Activated gamma-delta T cell treated with anti-CD3 and anti-CD28 coated beads, Interleukin-2, amount 50 U/mL, for 16 hours (primary cell): Measurements from ENCODE around the gene PPP1R3C.

Experiments
- DNase-seq: peaks from one replicate; pipeline ENCODE4 v3.0.0-alpha.2; 2020; ENCODE audit warnings: low read depth

PPP1R3C gene

DNA sequence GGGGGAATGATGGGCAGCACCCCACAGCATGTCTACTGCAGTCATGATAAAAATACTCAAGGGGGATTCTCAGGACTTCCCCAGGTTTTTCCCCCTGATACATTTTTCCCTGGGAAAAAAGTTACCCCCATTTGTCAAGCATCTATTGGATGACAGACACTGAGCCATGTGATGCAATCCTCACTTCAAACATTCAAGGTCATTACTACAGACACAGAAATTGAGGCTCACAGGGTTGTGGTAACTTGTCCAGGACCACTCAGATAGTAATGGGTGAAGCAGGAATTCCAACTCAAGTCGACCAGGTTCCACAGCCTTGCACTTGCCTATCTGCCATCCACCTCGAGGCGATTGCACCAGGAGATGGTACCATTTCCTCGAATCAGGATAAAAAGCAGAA, 31.7 kb downstream of the PPP1R3C start:
- DNase-seq = no peak

DNA sequence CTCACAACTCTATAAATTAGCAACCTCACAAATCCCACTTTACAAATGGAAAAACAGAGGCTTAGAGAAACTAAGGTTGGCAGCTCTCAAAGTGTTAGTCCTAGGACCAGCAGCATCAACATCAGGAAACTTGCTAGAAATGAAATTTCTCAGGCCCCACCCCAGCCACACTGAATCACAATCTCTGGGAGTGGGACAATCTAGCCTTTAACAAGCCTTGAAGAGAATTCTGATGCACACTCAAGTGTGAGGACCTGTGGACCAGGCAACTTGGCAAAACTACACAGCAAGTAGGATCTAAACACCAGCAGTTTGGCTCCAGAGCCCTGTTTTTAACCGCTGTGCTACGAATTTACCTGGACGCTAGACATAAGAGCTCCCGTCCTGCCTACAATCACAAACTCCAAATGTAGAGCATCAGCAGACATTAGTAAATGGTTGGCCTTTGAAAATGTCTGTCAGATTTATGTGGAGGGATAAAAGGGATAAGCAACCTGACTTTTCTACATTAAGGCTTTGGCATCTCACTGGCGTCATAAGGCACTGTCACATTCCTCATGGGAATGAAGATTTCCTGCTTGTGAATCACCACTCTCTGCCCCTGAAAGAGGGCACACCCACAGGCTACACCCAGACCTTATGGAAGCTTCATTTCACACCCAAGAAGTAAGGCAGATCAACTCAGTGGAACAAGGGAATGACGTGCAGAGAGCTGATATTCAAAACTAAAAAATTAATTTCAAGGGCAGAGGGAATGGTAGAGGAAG, 34.5 kb downstream of the PPP1R3C start:
- no peak for DNase-seq

DNA sequence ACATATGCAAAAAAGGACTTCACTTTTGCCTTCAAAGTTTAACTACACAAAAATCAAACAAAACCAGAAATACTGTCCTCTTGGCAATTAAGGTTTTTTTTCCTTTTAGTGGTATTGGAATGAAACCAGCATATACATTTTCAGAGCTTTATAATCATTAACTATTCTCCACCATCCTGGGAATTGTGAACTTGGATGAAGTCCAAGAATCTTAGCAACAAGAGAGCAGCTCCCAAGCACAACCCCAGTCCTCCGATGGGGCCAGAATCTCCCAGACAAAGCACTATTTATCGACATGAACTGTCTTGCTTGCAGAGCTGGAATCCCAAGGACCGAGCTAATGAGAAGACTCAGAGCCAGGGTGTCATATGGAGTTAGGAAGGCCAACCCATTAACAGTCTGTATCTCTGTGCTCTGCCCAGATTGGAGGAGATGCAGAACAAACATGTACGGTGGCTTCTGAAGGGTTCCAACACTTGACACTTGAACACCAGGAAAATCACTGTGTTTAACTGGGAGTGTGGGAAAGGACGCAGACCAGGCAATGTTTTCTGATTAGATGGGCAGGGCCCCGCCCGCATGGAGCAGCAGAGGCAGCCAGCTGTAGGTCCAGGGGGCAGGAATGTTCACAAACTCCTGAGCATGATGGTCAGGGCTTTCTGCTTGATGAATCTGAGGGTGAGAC, 35.5 kb downstream of the PPP1R3C start:
- no peak for DNase-seq

DNA sequence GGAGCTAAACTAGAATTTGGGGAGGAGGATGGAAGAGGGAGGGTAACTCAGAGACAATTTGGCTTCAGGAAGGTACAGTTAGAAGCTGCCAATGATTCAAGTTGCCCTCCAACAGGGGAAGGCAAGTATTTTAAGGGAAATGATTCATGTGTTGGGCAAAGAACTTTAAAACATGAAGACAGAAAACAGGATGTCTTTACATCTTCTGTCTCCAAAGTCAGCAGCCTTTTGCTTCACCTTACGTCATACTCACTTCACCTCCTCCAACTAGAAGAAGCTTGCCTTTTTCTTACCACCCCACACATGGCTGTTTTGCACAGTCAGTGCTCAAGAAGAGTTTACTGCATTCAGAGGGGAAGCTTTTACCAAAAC, 36.1 kb downstream of the PPP1R3C start:
- no peak for DNase-seq

DNA sequence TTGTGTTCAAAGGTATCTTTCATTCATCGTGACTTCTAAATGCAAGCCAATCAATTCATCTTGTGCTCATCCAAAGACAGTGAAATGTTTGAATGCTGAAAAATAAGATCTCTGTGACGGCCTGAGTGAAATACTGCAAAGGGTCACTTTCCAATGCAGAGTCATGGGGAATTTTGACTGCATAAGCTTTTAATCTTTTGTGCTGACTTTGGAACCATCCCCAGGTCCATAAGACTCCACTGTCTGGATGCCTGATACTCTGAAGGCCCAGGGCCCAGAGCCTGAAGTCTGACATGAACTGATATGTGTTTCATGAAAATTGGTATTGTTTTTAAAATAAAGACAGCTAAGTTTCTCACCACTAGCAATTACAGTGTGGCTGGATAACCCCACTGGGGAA, 39.0 kb downstream of the PPP1R3C start:
- no peak for DNase-seq

DNA sequence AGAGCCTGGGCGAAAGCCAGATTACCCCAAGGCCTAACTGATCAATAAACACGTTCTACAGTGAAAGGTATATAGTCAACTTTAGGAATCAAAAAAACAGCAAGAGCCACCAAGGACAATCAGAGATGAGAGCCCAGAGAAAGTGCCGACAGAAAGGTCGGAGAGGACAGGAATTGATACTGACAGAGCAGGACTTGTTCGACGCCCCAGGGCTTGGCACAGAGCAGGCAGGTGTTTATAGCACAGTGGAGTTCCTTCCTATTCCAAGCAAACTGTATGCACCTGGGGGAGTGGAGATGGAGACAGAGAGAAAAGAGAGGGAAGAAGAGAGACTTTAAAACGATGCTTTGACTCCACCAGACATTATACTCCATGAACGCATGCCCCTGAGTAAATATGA, 39.5 kb downstream of the PPP1R3C start:
- DNase-seq = no peak

DNA sequence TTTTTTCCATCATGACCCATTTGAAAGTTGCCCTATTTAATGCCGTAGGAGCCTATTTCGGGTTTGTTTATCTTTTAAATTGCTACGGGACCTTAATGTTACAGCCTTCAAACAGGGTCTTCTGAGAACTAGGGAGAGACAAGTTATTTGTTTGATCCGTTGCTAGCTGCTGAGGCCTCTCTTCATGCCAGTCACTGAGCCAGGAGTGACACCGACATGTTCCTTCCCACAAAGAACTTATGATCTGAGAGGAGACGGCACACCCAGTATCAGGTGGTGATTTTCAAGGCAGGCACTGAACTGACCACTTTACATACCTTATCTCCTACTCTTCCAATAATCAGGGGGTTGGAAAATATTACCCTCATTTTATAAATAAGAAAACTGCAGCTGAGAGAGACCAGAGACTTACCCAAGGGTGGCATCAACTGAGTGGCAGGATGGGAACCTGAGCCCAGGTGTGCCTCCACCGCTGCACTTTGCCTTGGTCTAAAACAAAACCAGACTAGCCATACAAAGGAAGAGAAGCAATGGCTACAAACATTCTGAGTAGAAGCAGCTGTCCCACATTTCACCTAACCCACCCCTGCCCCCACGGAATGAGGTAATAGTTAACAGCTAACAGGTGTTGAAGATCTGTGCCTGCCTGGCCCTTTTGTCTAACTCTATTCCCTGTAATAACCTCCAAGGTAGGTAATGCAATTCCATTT, 40.5 kb downstream of the PPP1R3C start:
- DNase-seq = no peak

DNA sequence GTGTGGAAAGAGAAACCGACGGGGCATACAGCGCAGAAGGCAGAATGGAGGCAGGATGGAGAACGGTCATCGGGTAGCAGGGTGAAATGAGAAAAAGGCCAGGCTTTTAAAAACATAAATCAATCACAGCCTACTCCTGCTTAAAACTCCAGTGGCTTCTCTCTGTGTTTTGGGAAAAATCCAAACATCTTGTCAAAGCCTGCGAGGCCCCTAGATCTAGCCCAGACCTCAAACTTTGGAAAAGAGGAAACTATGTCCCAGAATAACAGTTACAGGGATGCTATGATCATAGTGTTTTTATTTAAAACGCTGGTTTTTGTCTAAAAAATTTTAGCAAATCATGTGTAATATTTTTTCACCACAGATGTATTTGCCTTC, 41.1 kb downstream of the PPP1R3C start:
- DNase-seq = no peak

DNA sequence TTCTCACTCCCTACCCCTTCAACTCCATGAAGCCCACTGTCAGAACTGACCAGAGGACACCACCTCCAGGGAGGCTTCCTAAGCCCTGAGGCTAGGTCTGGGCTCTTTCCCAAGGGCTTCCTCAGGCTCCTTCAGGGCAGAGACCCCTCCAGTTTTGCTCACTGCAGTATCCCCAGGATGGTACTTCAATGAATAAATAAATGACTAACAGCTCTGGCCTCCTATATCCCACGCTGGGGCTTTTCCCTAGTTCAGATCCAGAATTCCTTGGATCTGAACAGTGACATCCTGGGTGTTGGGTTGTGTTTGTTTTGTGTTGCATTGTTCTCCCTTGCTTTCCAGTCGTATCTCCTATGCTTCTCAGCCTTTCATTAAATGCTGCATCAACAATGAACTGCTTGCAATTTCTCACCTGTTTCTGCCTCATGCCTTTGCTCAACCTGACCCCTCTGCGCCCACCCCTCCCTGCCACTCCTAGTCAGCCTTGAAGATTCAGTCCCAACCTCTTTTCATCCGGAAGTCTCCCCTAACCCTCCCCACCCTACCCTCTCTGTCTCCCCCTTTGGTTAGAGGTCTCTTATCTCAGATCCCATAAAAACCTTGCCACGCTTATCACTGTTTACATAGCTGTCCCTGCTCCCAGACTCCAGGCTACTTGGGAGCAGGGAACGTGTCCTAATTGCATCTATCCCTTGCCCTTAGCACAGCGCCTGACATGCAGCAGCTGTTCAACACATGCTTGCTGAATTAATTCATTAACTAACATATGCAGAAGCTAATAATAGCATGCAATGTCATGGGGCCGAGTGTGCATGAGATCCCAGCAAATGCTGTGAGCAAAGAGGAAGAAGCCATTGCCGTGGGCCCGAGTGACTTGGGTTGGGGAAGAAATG, 41.7 kb downstream of the PPP1R3C start:
- no peak for DNase-seq

DNA sequence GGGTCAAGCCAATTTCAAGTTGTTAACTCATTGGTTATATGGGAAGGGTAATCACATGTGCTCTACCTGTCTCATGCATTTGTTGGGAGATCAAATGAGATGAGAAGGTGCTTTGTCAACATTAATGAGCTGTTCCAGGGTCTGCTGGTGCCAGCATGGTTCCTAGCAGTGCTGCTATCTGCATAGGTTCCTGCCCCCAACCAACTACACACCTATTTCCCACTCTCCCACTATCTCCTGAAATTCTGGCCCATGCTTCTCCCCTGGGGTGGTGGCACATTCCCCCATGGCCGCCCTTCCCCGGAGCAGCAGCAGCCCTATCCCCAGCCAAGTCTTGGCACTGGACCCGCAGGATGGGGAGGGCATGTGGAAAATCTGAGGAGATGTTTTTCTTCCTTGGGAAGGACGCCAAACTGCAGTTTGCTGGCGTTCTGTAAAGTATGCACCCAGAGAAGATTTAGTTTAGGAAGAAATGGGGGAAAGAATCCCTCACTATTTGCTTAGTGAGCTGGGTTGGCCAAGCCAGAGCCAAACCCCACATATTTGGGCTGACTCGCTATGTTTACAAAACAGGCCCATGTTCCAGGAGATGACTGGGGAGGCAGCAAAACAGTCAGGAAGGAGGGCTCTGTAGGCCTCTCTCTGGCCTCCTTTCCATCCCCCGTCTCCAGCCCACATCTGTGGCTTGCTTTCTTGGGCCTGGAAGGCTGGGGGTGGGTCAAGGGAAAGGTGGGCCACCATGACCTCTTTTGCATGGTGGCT, 42.5 kb downstream of the PPP1R3C start:
- no peak for DNase-seq

DNA sequence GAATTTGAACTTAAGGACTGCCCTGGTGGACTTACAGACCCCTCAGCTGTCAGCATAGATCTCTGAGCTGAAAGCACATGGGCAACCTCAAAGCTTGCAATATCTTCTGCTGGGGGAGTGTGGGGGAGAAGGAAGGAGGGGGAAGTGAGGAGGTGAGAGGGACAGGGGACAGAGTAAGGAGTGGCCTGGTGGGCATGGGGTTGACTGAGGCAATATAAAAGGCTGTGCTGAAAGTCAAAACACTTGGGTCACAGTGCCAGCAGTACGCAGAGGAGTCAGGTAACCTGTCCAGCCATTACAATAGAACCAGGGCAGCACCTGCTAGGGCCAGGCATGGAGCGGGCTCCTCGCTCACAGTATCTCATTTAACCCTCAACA, 43.2 kb downstream of the PPP1R3C start:
- DNase-seq = no peak

DNA sequence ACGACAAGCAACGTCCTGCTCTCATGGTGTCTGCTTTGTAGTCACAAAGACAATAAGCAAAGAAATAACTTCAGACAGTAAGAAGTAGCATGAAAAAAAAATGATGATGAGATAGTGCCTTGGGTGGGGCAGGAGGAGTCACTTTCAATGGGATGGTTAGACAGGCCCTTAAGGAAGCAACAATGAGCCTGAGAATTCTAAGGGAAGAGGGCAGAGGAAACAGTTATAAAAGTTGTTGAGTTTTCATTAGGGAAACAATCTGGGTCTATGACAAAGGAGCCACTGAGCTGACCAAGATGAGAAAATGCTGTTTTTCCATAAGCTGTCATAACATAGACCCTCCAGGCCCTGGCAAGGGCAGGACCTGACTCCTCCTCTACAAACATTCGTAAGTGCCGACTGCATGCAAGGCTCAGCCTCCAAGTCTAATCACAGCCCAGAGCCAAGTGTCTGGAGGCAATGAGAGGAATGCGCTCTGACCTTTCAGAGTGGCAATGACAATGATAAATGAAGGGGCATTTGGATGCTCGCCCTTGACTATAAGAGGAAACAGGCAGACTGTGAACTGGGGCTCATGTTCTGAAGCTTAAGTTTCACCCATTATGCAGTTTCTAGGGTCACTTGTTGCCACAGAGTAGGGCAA, 43.7 kb downstream of the PPP1R3C start:
- DNase-seq = no peak

DNA sequence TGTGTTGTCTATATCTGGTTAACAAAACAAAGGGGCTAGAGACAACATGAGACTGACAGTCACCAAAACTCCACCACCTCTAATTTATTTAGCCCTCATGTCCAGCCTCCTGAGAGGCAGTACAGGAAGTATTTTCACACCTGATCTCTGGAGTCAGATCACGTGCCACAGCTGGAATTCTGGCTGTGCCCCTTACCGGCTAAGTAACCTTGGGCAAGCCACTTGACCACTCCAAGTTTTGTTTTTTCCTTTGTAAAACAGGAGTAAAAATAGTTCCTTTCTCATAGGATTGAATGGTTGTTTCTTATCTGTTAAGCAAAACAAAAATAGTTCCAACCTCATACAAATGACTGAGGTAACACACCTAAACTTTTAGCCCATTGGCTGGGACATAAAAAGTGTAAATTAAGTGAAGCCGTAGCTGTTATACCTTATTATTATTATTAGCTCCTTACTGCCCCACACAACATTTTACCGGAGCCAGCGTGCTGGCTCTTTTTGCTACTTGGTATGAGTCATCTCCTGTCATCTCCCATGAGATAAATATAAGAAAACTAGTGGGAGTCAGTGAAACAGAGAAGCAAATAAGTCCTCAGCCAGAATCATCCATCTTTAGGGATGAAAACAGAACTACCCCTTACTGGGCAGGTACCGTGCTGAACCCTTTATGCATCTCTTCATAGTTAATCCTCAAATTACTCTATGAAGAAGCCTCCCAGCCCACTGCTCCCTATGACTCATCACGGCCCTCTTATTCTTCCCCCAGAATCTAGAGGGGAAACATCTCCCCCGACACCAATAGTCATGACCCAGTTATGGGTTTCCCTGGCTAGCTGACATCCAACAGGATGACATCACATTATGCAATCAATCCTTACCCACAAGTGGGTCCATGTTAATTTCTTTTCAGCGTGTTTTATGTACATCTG, 44.9 kb downstream of the PPP1R3C start:
- no peak for DNase-seq

DNA sequence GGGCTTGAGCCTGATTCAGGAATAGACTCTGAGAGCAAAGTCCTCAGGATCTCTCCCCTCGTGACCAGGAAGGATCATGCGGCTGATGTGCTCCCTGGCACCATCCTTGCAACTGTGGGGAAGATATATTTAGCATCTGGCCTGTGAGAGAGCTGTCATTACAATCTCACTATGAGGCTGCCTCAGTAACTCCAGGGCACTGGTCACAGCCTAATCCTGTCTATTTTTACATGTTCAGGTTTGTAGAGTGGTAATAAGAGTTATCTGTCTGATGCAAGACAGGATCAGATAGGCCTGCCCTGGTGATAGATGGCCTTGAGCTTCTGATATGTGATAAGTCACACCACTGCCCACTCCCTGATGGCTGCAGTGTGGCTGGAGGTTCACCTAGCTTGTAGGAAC, 50.7 kb downstream of the PPP1R3C start:
- DNase-seq = no peak

DNA sequence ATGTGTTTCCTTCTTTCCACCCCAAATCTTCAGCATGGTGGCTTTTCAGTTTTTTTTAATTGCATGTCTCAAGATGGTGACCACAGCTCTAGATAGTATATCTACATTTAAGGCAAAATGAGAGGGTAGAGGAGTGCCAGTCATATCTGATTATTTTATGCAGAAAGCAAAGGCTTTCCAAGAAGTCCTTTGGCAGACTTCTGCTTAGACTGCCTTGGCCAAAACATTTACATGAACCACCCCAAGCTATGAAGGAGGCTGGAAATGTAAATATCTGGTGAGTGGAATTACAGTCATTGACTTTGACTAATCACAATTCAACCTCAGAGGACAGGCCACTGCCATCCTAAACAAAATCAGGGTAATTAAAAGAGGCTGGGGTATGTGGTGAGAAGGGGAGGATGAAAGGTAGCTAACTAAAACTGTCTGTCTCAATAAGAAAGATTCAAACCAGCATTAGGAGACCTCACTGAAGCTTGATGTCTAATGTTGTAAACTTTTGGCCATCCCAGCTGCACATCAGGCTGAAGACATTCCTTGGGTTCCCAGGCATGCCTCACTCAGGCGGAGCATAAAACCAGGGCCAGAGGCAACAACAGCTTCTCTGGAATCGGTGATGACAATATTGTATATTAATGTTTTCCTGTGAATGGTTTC, 53.4 kb downstream of the PPP1R3C start:
- DNase-seq = no peak
